ENCODE results near the gene FBXO9. TPM values are rescaled to one million over a fixed set of nuclear protein-coding genes. Genes with fewer than 3 reads are reported as not detected.

The FBXO9 gene
- total and polyA plus RNA-seq, 10 of the 15 experiments (the other 5 are each of a cell fraction or from before 2014, with no cell fraction given): 9.9 to 68.9 (median 31.3) TPM

DNA sequence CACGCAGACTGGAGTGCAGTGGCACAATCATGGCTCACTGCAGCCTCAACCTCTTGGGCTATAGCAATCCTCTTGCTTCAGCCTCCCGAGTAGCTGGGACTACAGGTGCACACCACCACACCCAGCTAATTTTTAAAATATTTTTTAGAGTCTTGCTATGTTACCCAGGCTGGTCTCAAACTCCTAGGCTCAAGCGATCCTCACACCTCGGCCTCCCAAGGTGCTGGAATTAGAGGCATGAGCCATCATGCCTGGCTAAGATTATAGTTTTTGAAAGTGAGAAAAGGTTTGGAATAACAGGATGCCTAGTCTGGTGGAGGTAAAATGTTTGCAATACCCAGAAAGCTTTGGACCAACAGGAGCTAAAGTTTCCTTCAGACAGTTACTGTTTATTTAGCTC lies 60.1 kb downstream of the FBXO9 start:
- ChIA-PET RAD21 (ENCODE audit: unreplicated experiment) (no interaction called here), CTCF (interaction anchor here (0.8 kb wide), 2 partner anchors 28 to 126 kb away, joined by 3 read pairs; no protein-coding TSS in a partner anchor), POLR2A (interaction anchor here (0.6 kb wide), 1 partner anchor 11 kb away, joined by 3 read pairs; no protein-coding TSS in a partner anchor), SMC1A (ENCODE audit: uncharacterized antibody, unreplicated experiment) (interaction anchor here (0.6 to 1.3 kb wide), 4 partner anchors 11 to 450 kb away, joined by 3 to 4 read pairs (median 3); no protein-coding TSS in a partner anchor)
- Histone ChIP-seq H3K36me3 (ENCODE audit: control insufficient read depth in 2 of 2, insufficient read depth in 2 of 2, low read length in 1 of 2) (no peaks in the 10 kb centered on the region), H2AFZ (ENCODE audit: control insufficient read depth, low read depth, low read length) (no peak overlapping the region), H3K9ac (ENCODE audit: control insufficient read depth, insufficient read depth, low read length) (no peak overlapping the region), H3K4me1 (ENCODE audit: control insufficient read depth, insufficient read depth, low read length) (no peaks in the 10 kb centered on the region), H3K27me3 (replicated peaks in 1 of 2; ENCODE audit: control insufficient read depth in 2 of 2, insufficient read depth in 2 of 2, low read length in 1 of 2) (peaks cover 0 to 6% of the 10 kb centered on the region in 2 experiments; a peak in 1 of 4 replicates), H3K4me2 (ENCODE audit: control insufficient read depth, insufficient read depth) (no peak overlapping the region), H3K4me3 (no peak overlapping the region), H3K27ac (ENCODE audit: control insufficient read depth, insufficient read depth) (no peak overlapping the region), H3K9me3 (replicated peaks; ENCODE audit: control insufficient read depth, insufficient read depth, low read length) (no peaks in the 10 kb centered on the region), H4K20me1 (ENCODE audit: control insufficient read depth, insufficient read depth) (no peaks in the 10 kb centered on the region), H3K79me2 (ENCODE audit: control insufficient read depth, insufficient read depth, low read length) (no peaks in the 10 kb centered on the region)
- DNase-seq (ENCODE audit: low read depth, low spot score): no peak
- intact Hi-C loops (cut with micrococcal nuclease; ENCODE audit: unreplicated experiment) (no loop called here), in situ Hi-C loops (cut with MboI) (no loop called here)
- ATAC-seq: no peak
- WGBS (ENCODE audit: insufficient coverage, insufficient replicate concordance, low lambda C conversion rate, missing lambda C conversion rate): 59% methylated on average over 4 of the region's 4 CpGs
- TF ChIP-seq HCFC1 (IDR thresholded peaks at IDR 0.05; ENCODE audit: low read length) (no peak), ZNF207 (IDR thresholded peaks at IDR 0.05; ENCODE audit: borderline replicate concordance) (no peak), SUPT20H (IDR thresholded peaks at IDR 0.05; ENCODE audit: borderline replicate concordance, control insufficient read depth, low read depth, low read length) (no peak), MTA2 (IDR thresholded peaks at IDR 0.05; ENCODE audit: low read depth) (no peak), MEF2B (IDR thresholded peaks at IDR 0.05; ENCODE audit: partially characterized antibody, poor library complexity, severe bottlenecking) (no peak), MYC (IDR thresholded peaks at IDR 0.05; ENCODE audit: insufficient read depth, insufficient read length, insufficient replicate concordance, low read length, severe bottlenecking) (no peak), JUNB (IDR thresholded peaks at IDR 0.05) (no peak), CBX5 (IDR thresholded peaks at IDR 0.05; ENCODE audit: low read depth) (no peak), TCF3 (IDR thresholded peaks at IDR 0.05; ENCODE audit: borderline replicate concordance, insufficient read depth, low read depth, low read length) (no peak)
- TF ChIP-seq, protein P1, sequence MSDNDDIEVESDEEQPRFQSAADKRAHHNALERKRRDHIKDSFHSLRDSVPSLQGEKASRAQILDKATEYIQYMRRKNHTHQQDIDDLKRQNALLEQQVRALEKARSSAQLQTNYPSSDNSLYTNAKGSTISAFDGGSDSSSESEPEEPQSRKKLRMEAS (IDR thresholded peaks at IDR 0.05; ENCODE audit: low read depth, low read length): no peak
- FAIRE-seq: no peak
- BruUV-seq (replicated peaks): no TSS peak
